Stimulated activated CD8-positive, alpha-beta memory T cell treated with anti-CD3 and anti-CD28 coated beads, Interleukin-4, amount 100 ng/mL, for 4 hours (primary cell): ENCODE results near the gene IGF1R.
"Not testable (repeated sequence)": the region's sequence is repeated elsewhere in the genome, so short reads cannot be mapped to it uniquely, and the experiment has no call there.

Experiments
- DNase-seq, 2 donors: peaks; one replicate each; pipeline ENCODE4 v3.0.0-alpha.2; 2020; ENCODE audit warnings: low read depth in 2 of 2, low spot score in 1 of 2

Gene IGF1R

GRCh38 chr15:98647774-98648653 lies at the start of gene IGF1R:
TSS of gene IGF1R (plus strand) at chr15:98648539. CDS start at chr15:98649582, 1,043 bp downstream.
- DNase-seq = peak; percentile 55 to 69

DNA sequence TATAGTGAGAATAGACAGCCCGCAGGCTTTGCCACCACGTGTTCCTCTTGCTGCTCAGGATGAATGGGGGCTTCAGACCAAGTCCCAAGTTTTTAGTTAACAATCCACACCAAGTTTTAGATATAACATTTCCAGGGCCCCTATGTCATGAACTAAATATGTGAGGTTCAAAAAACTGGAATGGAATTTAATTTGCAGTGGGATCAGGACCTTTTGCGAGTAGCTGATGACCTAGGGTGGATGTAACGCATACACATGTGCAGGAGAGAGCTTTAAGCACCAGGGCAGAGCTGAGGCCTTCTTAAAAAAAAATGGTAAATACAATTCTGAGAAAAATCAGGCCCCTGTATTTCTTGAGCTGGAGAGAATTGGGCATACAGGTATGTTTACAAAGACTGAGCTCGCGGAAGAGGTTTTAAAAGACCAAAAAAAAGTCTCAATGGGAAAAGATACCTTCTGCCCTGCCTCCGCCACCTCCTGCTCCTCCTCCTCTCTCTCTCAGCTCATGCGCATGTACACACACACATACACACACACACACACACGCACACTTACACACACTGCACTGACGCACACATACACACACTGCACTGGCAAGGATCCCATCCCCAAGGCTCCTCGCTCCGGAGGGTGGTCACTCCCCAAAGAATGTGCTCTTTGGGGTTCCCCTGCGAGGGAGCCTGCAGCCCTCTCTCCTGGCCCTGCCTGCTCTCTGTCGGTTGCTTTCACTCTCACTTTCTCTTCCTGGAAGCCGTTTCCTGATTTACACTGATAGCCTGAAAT lies 48.2 kb upstream of the IGF1R start:
- peak in 1 of 2 donors; percentile 7 for DNase-seq

DNA sequence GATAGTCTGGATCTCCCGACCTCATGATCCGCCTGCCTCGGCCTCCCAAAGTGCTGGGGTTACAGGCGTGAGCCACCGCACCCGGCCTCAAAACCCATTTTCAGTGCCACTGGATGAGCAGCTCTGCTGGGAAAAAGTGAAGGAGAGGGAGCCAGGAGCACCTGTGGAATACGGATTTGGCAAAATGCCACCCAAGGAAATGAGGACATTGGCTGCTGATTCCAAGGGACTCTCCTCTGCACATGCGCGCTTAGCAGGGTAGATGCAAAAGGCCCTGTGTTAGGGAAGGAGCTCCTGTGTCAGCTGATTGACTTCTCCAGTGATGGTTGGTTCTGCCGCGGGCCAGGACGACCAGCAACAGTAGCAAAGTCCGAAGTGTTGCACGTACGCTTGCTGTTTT lies 43.4 kb upstream of the IGF1R start:
- DNase-seq = no peak

- no peak for DNase-seq
Measured at GRCh38 chr15:98609144-98609852, 39.0 kb upstream of the IGF1R start.

DNA sequence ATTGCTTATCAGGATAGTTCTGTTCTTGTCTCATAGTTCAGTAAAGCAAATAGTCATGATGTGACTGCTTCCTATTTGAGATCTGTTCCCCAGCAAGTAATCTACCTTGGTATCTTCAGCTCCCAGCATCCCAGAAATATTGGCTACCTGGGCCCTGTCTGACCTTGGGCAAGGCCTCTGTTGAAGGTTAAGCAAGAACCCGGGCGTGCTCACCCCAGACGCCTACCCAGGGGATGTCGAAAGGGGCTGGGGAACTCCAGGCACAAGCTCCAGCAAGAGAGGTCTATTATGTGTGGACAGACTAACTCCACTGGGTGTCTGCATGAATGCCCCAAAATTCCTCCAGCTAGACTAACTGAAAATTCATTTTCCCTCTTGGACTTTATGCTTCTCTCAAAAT lies 37.3 kb upstream of the IGF1R start:
- DNase-seq = no peak

DNA sequence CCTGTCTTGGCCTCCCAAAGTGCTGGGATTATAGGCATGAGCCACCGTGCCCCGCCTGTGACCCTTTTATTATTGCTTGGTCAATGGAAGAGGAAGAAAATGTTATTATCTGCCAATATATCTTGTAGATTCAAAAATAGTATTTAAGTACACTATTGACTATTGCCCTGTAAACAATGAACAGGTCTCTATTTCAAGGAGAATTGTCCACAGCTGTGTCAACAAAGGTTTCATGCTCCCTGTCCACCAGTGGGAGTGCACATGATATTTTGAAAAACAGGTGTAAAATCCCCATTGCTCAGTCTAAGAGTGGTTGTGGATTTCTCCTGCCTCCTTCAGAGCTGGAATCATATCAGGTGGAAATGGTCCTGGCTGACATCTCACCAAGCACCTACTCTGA lies 36.5 kb upstream of the IGF1R start:
- no peak for DNase-seq

DNA sequence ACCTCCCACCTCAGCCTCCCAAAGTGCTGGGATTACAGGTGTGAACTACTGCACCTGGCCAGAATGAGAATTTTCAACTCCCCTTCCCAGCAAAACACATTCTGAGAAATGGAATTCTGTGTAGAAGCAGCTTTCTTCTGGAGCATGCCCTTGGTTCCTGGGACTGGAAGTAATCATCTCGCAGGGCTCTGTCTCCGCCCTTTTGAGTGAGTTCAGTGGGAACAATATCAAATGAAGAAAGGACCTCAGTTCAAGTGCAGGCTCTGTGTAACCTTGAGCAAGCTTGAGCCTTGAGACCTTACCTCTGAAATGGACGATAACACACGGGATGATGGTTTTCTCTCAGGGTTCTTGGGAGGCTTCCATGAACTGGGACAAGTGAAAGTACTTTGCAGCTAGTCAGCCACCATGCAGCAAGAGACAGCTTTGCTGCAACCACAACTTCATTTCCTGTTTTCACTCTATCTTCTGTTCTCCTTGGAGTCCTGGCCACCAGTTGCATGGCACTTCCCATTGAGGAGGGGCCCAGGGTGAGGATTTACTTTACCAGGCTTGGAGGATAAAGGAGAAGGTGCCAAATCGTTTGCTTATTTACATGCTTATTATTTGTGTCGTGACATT lies 35.7 kb upstream of the IGF1R start:
- no peak for DNase-seq

GRCh38 chr15:98614681-98615080 lies 33.7 kb upstream of the IGF1R start:
- DNase-seq = no peak

- DNase-seq = no peak
Measured at GRCh38 chr15:98616397-98616796, 31.9 kb upstream of the IGF1R start.

DNA sequence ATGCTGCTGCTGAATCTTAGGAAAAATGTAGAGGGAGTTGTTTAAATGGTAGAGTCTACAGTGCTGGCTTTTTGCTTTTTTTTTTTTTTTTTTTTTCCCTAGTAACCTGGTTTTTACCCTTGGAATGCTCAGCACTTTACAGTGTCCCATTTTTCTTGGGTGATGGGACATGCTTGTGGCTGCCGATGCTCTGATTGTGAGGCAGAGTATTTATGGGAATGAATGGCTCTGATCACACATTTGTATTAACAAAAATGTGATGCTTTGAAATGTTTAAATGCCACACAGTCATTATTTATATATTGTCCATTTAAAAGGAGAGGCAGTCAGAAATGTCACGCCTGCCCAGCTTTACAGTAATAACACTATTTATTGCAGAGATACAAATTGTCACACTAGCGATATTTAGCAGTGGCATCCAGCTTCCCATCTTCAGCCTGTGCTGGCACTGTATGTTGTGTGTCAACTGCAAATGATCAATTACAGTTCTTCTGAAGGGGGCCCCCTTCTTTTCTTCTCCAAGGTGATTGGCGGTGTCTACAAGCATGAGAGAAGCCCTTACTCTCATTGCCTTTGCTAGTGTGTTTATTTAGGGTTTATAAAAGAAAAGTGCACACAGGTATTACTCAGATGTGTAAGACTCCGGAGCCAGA lies 30.9 kb upstream of the IGF1R start:
- no peak for DNase-seq

DNA sequence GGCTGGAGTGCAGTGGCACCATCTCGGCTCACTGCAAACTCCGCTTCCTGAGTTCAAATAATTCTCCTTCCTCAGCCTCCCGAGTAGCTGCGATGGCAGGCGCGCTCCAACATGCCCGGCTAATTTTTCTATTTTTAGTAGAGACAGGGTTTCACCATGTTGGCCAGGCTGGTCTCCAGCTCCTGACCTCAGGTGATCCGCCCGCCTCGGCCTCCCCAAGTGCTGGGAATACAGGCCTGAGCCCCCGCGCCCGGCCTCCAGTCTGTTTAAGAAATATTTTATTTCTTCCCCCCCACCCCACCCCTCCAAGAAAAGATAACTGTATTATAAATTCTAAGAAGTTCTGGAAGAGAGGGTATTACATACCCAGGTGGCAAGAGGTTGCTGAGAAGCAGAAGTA lies 29.8 kb upstream of the IGF1R start:
- DNase-seq = not testable (repeated sequence)

DNA sequence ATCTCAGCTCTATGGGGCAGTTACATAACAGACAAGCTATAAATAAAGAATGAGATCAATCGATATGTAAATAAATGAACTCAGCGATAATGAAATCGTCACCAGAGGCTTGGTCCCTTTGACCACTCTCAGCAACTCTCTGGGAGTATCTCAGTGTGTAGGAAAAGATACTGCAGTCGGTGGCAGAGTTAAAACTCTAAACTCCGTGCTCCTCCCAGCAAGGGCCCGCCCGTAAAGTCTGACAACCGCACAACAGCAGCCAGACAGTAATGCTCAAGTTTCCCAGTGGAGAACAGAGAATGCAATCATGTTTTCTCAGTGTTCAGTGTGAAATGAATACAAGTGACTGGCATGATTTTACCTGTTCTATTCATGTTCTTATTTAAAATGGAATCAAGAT lies 28.3 kb upstream of the IGF1R start:
- DNase-seq = no peak

DNA sequence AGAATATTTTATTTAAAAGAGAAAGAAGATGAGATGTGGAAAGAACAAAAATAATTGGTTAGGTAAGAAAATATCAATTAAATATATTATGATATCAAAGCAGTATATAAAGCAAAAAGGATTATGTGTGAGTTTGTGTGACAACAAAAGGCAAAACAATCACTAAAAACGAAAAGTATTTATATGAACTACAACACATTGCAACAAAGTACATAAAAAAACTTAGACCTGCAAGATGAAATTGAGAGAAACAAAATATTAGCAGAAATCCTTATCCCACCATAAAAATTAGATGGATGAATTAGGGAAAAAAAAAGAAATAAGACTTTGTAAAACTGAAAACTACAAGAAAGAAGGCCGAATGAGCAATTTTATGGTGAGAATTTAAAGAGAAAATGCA lies 27.3 kb upstream of the IGF1R start:
- no peak for DNase-seq

GRCh38 chr15:98625614-98626013 lies 22.7 kb upstream of the IGF1R start:
- DNase-seq = no peak

GRCh38 chr15:98626153-98626552 lies 22.2 kb upstream of the IGF1R start:
- no peak for DNase-seq

DNA sequence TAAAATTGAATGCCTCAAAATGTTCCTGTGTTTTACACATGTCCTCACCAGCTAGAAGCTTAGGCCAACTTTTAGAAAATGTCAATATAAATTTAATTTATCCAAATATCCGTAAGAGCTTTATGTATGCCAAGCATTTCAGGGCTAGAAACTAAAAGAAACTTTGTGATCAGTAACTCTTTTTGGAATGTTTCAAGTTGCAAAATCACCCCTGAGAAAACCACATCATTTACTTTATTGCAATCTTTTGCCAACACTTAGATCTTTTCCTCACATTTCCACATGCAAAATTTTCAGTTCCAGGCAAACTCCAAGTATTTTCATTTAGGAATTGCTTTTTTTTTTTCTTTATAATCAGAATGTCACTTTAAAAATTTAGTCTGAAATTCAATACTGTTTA lies 20.1 kb upstream of the IGF1R start:
- DNase-seq = no peak

DNA sequence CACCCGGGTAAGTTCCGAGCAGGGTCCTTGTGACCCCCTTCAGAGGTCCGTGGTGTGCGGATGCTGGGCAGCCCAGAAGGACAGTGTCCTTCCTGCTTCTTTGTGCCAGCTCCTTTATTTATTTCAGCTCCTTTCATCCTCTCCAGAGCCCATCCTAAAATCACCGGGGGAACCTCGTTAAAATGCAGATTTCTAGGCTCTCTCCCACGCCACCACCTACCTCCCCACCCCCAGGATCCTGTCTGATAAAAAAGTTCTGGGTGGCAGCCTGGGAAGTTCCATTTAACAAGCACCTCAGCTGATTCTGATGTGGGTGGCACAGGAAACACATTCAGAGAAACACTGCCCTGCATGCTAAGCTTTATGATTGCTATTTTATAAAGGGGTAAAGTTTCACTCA lies 12.5 kb upstream of the IGF1R start:
- no peak for DNase-seq

DNA sequence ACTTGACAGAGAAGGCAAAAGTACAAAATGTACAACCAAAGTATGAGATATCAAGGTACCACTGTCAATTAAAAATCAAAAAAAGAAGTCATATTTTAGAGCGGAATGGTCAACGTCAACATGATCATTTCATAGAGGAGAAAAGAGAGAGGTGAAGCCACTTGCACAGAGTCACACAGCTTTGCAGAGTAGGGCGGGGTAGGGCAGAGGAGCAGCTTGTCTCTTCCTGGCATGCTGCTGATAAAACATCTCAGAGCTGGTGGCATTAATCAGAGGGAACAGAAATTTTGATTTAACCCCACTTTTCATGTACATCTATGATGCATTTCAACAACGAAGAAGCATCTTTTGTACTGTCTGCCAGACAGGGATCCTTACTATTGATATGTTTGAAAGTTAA lies 5.2 kb upstream of the IGF1R start:
- no peak for DNase-seq

- no peak for DNase-seq
Measured at GRCh38 chr15:98646546-98647025, 1.8 kb upstream of the IGF1R start.

DNA sequence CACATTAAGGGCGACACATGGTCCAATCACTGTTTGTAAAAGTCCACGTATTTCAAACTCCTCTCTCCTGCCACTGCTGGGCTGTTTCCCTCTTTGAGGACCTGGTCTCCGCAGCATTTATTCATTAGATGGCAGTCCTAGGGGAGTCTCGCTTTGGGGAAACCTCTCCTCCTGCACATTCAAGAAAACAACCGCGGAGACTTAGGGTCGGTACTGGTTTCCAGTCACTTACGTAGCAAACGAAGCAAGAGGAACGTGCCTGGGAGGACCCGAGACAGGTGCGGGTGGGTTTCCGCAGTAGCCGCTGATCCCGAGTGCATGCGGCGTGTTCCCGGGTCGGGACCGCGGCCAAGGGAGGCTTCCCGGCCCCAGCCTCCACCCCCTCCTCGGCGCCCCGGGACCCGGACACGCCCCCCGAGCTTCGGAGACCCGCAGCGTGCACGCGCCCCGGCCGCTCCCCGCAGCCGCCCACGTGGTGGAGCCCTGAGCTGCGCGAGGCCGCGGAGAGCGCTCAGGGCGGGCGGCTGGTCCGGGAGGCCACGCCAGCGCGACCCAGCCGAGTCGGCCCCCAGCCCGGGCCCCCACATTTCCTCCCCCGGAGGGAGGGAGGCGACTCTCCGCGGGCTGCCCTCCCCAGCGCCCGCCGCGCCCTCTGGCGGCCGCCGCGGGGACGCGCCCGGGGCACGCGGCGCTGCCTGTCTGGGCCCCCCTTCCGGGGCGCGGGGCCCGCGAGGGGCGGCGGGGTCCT lies 1.1 kb upstream of the IGF1R start:
- no peak for DNase-seq
